GM18505 (cell line): ENCODE results near the gene NATD1.
A peak's percentile ranks its signal among the peaks of the same experiment; 100 is the strongest.

Source experiments
- ATAC-seq: cut with Tn5 transposase; IDR thresholded peaks from one replicate; pipeline ENCODE4 v1.9.1; 2021; ENCODE audit not compliant: unreplicated experiment
- POLR2A ChIP-seq: IDR thresholded peaks from 4 replicates; pipeline ENCODE4 v1.6.1; 2011; ENCODE audit warnings: borderline replicate concordance; ENCODE audit not compliant: insufficient read depth, insufficient read length; ENCODE audit errors: extremely low read depth

The NATD1 gene

GRCh38 chr17:21286909-21287702 is 33.9 kb upstream of the NATD1 start:
- ATAC-seq: no peak
- no peak for TF ChIP-seq POLR2A

- no peak for ATAC-seq
- TF ChIP-seq POLR2A: no peak
Measured at GRCh38 chr17:21286066-21286770, 33.0 kb upstream of the NATD1 start.

GRCh38 chr17:21285164-21286065 is 32.2 kb upstream of the NATD1 start:
- no peak for TF ChIP-seq POLR2A
- no peak for ATAC-seq

GRCh38 chr17:21284319-21285163 is 31.3 kb upstream of the NATD1 start, which contains the start of gene MAP2K3:
Gene MAP2K3 (plus strand): TSS chr17:21284711. CDS start chr17:21284921, 210 bp downstream.
- TF ChIP-seq POLR2A: peak; percentile 78
- ATAC-seq: peak; percentile 65

GRCh38 chr17:21283482-21284318 is 30.5 kb upstream of the NATD1 start:
- ATAC-seq: peak; percentile 7
- no peak for TF ChIP-seq POLR2A

- no peak for TF ChIP-seq POLR2A
- no peak for ATAC-seq
Measured at GRCh38 chr17:21282850-21283249, 29.6 kb upstream of the NATD1 start.

GRCh38 chr17:21282231-21282630 is 29.0 kb upstream of the NATD1 start:
- no peak for TF ChIP-seq POLR2A
- no peak for ATAC-seq

GRCh38 chr17:21280081-21280518 is 26.9 kb upstream of the NATD1 start:
- TF ChIP-seq POLR2A: no peak
- peak; percentile 31 for ATAC-seq

- no peak for TF ChIP-seq POLR2A
- ATAC-seq: no peak
Measured at GRCh38 chr17:21279582-21279981, 26.4 kb upstream of the NATD1 start.

- no peak for ATAC-seq
- no peak for TF ChIP-seq POLR2A
Measured at GRCh38 chr17:21279198-21279535, 26.0 kb upstream of the NATD1 start.

- ATAC-seq: no peak
- no peak for TF ChIP-seq POLR2A
Measured at GRCh38 chr17:21278450-21279197, 25.4 kb upstream of the NATD1 start.
